ENCODE measurements around the gene ESAM. TPM values are rescaled to one million over a fixed set of nuclear protein-coding genes. Genes with fewer than 3 reads are reported as not detected.

The ESAM gene
- total RNA-seq, 1 experiment from 2014 or later, result 10.4 TPM

GRCh38 chr11:124751391-124751740 is 10.7 kb downstream of the ESAM start:
- intact Hi-C loops (cut with micrococcal nuclease), result no loop called here
- H3K9me2 ChIP-seq (replicated peaks; ENCODE audit: low read length), result no peaks in the 10 kb centered on the region
- H3K4me1 ChIP-seq (ENCODE audit: insufficient read depth, low read length), result peaks cover 59% of the 10 kb centered on the region
- TF ChIP-seq EZH2 (IDR thresholded peaks at IDR 0.05; ENCODE audit: low read length, unreplicated experiment), result no peak
- TF ChIP-seq CTCF (conservative IDR thresholded peaks at IDR 0.05; ENCODE audit: low read depth, low read length), result no peak
- TF ChIP-seq EZH2phosphoT487 (IDR thresholded peaks at IDR 0.05; ENCODE audit: borderline replicate concordance, low read length), result no peak
- no peak overlapping the region for H3K4me3 ChIP-seq (ENCODE audit: low read length)
- CTCF ChIA-PET, result interaction anchor here (0.5 to 0.6 kb wide), 2 partner anchors 12 to 77 kb away, joined by 3 to 10 read pairs; partner anchors contain the start of gene SPA17
- H3K9me3 ChIP-seq (ENCODE audit: low read length), result no peaks in the 10 kb centered on the region
- no peak overlapping the region for H2AFZ ChIP-seq (ENCODE audit: low read length)
- no peaks in the 10 kb centered on the region for H3F3A ChIP-seq (ENCODE audit: low read length, unreplicated experiment)
- BruUV-seq (replicated peaks), result no TSS peak
- no peak for ATAC-seq
- H3K4me2 ChIP-seq (ENCODE audit: low read length), result no peak overlapping the region
- no peaks in the 10 kb centered on the region for H3K36me3 ChIP-seq (ENCODE audit: low read depth, low read length)
- no peak overlapping the region for H3K27ac ChIP-seq (ENCODE audit: low read length)
- no peaks in the 10 kb centered on the region for H3K27me3 ChIP-seq (ENCODE audit: low read length)
- POLR2A ChIA-PET (ENCODE audit: unreplicated experiment), result no interaction called here
- no peaks in the 10 kb centered on the region for H3K79me2 ChIP-seq (ENCODE audit: low read length)
- no peaks in the 10 kb centered on the region for H4K20me1 ChIP-seq (ENCODE audit: low read length)
- DNase-seq, result no peak
- H3K9ac ChIP-seq (ENCODE audit: low read length), result no peak overlapping the region

GRCh38 chr11:124749912-124750311 is 12.2 kb downstream of the ESAM start:
- Histone ChIP-seq H3F3A (ENCODE audit: low read length, unreplicated experiment) (no peaks in the 10 kb centered on the region), H3K36me3 (ENCODE audit: low read depth, low read length) (no peaks in the 10 kb centered on the region), H3K4me1 (ENCODE audit: insufficient read depth, low read length) (peaks cover 59% of the 10 kb centered on the region), H4K20me1 (ENCODE audit: low read length) (no peaks in the 10 kb centered on the region), H3K79me2 (ENCODE audit: low read length) (no peaks in the 10 kb centered on the region), H3K27me3 (ENCODE audit: low read length) (no peaks in the 10 kb centered on the region), H3K27ac (ENCODE audit: low read length) (no peak overlapping the region), H3K9ac (ENCODE audit: low read length) (no peak overlapping the region), H3K4me2 (ENCODE audit: low read length) (no peak overlapping the region), H2AFZ (ENCODE audit: low read length) (no peak overlapping the region), H3K4me3 (ENCODE audit: low read length) (no peak overlapping the region), H3K9me2 (replicated peaks; ENCODE audit: low read length) (no peaks in the 10 kb centered on the region), H3K9me3 (ENCODE audit: low read length) (no peaks in the 10 kb centered on the region)
- DNase-seq, result no peak
- no TSS peak for BruUV-seq (replicated peaks)
- intact Hi-C loops (cut with micrococcal nuclease), result loop anchor here (10.0 kb wide), 1 partner anchor 45 kb away; no protein-coding TSS in a partner anchor
- TF ChIP-seq EZH2phosphoT487 (IDR thresholded peaks at IDR 0.05; ENCODE audit: borderline replicate concordance, low read length) (no peak), EZH2 (IDR thresholded peaks at IDR 0.05; ENCODE audit: low read length, unreplicated experiment) (no peak), CTCF (conservative IDR thresholded peaks at IDR 0.05; ENCODE audit: low read depth, low read length) (no peak)
- POLR2A ChIA-PET (ENCODE audit: unreplicated experiment), result no interaction called here
- no peak for ATAC-seq
- CTCF ChIA-PET, result no interaction called here

GRCh38 chr11:124748481-124749343 is 13.4 kb downstream of the ESAM start:
- Histone ChIP-seq H3K27me3 (ENCODE audit: low read length) (no peaks in the 10 kb centered on the region), H3K79me2 (ENCODE audit: low read length) (no peaks in the 10 kb centered on the region), H3K36me3 (ENCODE audit: low read depth, low read length) (no peaks in the 10 kb centered on the region), H3K4me1 (ENCODE audit: insufficient read depth, low read length) (peaks cover 48% of the 10 kb centered on the region), H3K4me3 (ENCODE audit: low read length) (peak overlapping the region; percentile 4; the same call in 1 of the 2 replicates), H3K9me3 (ENCODE audit: low read length) (no peaks in the 10 kb centered on the region), H3K4me2 (ENCODE audit: low read length) (peak overlapping the region; percentile 50), H3K9ac (ENCODE audit: low read length) (no peak overlapping the region), H3K9me2 (replicated peaks; ENCODE audit: low read length) (no peaks in the 10 kb centered on the region), H3F3A (ENCODE audit: low read length, unreplicated experiment) (no peaks in the 10 kb centered on the region), H2AFZ (ENCODE audit: low read length) (peak overlapping the region; percentile 17), H3K27ac (ENCODE audit: low read length) (peak overlapping the region; percentile 58), H4K20me1 (ENCODE audit: low read length) (no peaks in the 10 kb centered on the region)
- intact Hi-C loops (cut with micrococcal nuclease), result loop anchor here (10.0 kb wide), 1 partner anchor 46 kb away; no protein-coding TSS in a partner anchor
- no peak for TF ChIP-seq CTCF (conservative IDR thresholded peaks at IDR 0.05; ENCODE audit: low read depth, low read length)
- TF ChIP-seq EZH2phosphoT487 (IDR thresholded peaks at IDR 0.05; ENCODE audit: borderline replicate concordance, low read length), result no peak
- no peak for TF ChIP-seq EZH2 (IDR thresholded peaks at IDR 0.05; ENCODE audit: low read length, unreplicated experiment)
- no TSS peak for BruUV-seq (replicated peaks)
- ChIA-PET POLR2A (ENCODE audit: unreplicated experiment) (no interaction called here), CTCF (interaction anchor here (0.7 to 1.3 kb wide), 2 partner anchors 14 to 15 kb away, joined by 3 to 13 read pairs; no protein-coding TSS in a partner anchor)
- DNase-seq (peak; percentile 75), ATAC-seq (peak; percentile 39)

Measured in PC-3 (cell line).